ENCODE results near the gene HTR1D. TPM values are rescaled to one million over a fixed set of nuclear protein-coding genes. Genes with fewer than 3 reads are reported as not detected.

HTR1D gene
- total RNA-seq, 1 experiment from 2014 or later, result 3.5 TPM

DNA sequence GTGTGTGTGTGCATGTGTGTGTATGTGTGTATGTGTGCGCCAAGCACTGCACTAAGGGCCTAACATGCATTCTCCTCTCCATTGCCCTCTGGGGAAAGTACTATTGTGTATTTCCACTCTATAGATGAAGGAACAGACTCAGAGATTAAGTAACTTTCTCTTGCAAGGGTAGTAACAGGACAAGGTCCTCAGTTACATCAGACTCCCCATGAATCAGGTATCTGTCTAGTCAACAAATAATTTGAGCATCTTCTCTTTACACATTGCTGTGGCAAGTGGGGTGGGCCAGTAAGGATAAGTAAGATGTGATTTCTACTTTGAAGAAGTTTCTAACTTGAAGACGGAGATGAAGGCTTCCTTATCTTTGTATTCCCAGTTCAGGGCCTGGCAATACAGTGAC, 5.0 kb upstream of the HTR1D start:
- ChIA-PET POLR2A (no interaction called here), CTCF (no interaction called here), RAD21 (ENCODE audit: low non-redundant PET in 1 of 2, low total read pairs in 2 of 2, uncharacterized antibody in 2 of 2, unreplicated experiment in 2 of 2) (no interaction called here)
- Histone ChIP-seq H3K9ac (ENCODE audit: low read length) (no peak overlapping the region), H4K20me1 (ENCODE audit: insufficient read depth) (no peaks in the 10 kb centered on the region), H2AFZ (ENCODE audit: low read depth, low read length, poor library complexity, severe bottlenecking) (no peak overlapping the region), H3K79me2 (ENCODE audit: insufficient read depth, low read length) (no peaks in the 10 kb centered on the region), H3K9me2 (ENCODE audit: insufficient read depth) (no peaks in the 10 kb centered on the region), H3K36me3 (ENCODE audit: control insufficient read depth in 1 of 2, insufficient read depth in 2 of 2, low read length in 2 of 2) (no peaks in the 10 kb centered on the region), H3K4me2 (ENCODE audit: low read length) (no peak overlapping the region), H3K9me3 (ENCODE audit: control insufficient read depth in 1 of 2, insufficient read depth in 1 of 2, low read depth in 1 of 2, low read length in 2 of 2) (no peaks in the 10 kb centered on the region), H3K4me3 (replicated peaks in 1 of 2; ENCODE audit: low read depth in 1 of 2, low read length in 2 of 2) (no peak overlapping the region), H3K4me1 (ENCODE audit: control insufficient read depth in 1 of 2, insufficient read depth in 2 of 2, low read length in 2 of 2) (peaks cover 0 to 3% of the 10 kb centered on the region in 2 experiments; a peak in 1 of 4 replicates), H3K27ac (ENCODE audit: low read depth, low read length) (no peak overlapping the region), H3K27me3 (ENCODE audit: insufficient read depth, low read length) (no peaks in the 10 kb centered on the region; the same call in 1 of the 2 replicates)
- DNase-seq (ENCODE audit: low read depth, low spot score) (no peak), ATAC-seq (no peak)
- TF ChIP-seq SIN3A (IDR thresholded peaks at IDR 0.05; ENCODE audit: low read depth) (no peak), EGR1 (IDR thresholded peaks at IDR 0.05; ENCODE audit: low read depth) (no peak), FOSL1 (IDR thresholded peaks at IDR 0.05; ENCODE audit: low read depth) (no peak), YY1 (IDR thresholded peaks at IDR 0.05; ENCODE audit: extremely low read depth, insufficient replicate concordance, low read depth, low read length) (no peak), ELF1 (IDR thresholded peaks at IDR 0.05; ENCODE audit: borderline replicate concordance, low read depth) (no peak), ZNF274 (IDR thresholded peaks at IDR 0.05; ENCODE audit: low read depth, low read length) (no peak), TCF7L2 (IDR thresholded peaks at IDR 0.05; ENCODE audit: borderline replicate concordance, extremely low read depth, insufficient read depth, insufficient read length) (no peak), ZFX (IDR thresholded peaks at IDR 0.05) (no peak), CBX3 (IDR thresholded peaks at IDR 0.05; ENCODE audit: low read depth) (no peak), CEBPB (IDR thresholded peaks at IDR 0.05; ENCODE audit: low read depth) (no peak), EZH2 (IDR thresholded peaks at IDR 0.05) (no peak), EZH2phosphoT487 (IDR thresholded peaks at IDR 0.05; ENCODE audit: borderline replicate concordance) (no peak), POLR2A (IDR thresholded peaks at IDR 0.05; ENCODE audit: borderline replicate concordance, extremely low read depth, insufficient read depth, insufficient read length) (no peak)
- TF ChIP-seq, protein P1, sequence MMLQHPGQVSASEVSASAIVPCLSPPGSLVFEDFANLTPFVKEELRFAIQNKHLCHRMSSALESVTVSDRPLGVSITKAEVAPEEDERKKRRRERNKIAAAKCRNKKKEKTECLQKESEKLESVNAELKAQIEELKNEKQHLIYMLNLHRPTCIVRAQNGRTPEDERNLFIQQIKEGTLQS (IDR thresholded peaks at IDR 0.05), result no peak
- TF ChIP-seq, protein P2, sequence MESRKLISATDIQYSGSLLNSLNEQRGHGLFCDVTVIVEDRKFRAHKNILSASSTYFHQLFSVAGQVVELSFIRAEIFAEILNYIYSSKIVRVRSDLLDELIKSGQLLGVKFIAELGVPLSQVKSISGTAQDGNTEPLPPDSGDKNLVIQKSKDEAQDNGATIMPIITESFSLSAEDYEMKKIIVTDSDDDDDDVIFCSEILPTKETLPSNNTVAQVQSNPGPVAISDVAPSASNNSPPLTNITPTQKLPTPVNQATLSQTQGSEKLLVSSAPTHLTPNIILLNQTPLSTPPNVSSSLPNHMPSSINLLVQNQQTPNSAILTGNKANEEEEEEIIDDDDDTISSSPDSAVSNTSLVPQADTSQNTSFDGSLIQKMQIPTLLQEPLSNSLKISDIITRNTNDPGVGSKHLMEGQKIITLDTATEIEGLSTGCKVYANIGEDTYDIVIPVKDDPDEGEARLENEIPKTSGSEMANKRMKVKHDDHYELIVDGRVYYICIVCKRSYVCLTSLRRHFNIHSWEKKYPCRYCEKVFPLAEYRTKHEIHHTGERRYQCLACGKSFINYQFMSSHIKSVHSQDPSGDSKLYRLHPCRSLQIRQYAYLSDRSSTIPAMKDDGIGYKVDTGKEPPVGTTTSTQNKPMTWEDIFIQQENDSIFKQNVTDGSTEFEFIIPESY (IDR thresholded peaks at IDR 0.05; ENCODE audit: extremely low read depth, insufficient replicate concordance, low read length), result no peak
- TF ChIP-seq, protein P3, sequence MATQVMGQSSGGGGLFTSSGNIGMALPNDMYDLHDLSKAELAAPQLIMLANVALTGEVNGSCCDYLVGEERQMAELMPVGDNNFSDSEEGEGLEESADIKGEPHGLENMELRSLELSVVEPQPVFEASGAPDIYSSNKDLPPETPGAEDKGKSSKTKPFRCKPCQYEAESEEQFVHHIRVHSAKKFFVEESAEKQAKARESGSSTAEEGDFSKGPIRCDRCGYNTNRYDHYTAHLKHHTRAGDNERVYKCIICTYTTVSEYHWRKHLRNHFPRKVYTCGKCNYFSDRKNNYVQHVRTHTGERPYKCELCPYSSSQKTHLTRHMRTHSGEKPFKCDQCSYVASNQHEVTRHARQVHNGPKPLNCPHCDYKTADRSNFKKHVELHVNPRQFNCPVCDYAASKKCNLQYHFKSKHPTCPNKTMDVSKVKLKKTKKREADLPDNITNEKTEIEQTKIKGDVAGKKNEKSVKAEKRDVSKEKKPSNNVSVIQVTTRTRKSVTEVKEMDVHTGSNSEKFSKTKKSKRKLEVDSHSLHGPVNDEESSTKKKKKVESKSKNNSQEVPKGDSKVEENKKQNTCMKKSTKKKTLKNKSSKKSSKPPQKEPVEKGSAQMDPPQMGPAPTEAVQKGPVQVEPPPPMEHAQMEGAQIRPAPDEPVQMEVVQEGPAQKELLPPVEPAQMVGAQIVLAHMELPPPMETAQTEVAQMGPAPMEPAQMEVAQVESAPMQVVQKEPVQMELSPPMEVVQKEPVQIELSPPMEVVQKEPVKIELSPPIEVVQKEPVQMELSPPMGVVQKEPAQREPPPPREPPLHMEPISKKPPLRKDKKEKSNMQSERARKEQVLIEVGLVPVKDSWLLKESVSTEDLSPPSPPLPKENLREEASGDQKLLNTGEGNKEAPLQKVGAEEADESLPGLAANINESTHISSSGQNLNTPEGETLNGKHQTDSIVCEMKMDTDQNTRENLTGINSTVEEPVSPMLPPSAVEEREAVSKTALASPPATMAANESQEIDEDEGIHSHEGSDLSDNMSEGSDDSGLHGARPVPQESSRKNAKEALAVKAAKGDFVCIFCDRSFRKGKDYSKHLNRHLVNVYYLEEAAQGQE (IDR thresholded peaks at IDR 0.05; ENCODE audit: low read depth), result no peak
- BruUV-seq (replicated peaks), result no TSS peak
- intact Hi-C loops (cut with micrococcal nuclease), result loop anchor here (5.0 kb wide), 1 partner anchor 50 kb away; no protein-coding TSS in a partner anchor
